ENCODE measurements around the gene INHBE. TPM values are rescaled to one million over a fixed set of nuclear protein-coding genes. Genes with fewer than 3 reads are reported as not detected.
"Not testable (repeated sequence)": the region's sequence is repeated elsewhere in the genome, so short reads cannot be mapped to it uniquely, and the experiment has no call there.

INHBE gene
- total RNA-seq, 1 experiment from 2014 or later: 0.34 TPM

DNA sequence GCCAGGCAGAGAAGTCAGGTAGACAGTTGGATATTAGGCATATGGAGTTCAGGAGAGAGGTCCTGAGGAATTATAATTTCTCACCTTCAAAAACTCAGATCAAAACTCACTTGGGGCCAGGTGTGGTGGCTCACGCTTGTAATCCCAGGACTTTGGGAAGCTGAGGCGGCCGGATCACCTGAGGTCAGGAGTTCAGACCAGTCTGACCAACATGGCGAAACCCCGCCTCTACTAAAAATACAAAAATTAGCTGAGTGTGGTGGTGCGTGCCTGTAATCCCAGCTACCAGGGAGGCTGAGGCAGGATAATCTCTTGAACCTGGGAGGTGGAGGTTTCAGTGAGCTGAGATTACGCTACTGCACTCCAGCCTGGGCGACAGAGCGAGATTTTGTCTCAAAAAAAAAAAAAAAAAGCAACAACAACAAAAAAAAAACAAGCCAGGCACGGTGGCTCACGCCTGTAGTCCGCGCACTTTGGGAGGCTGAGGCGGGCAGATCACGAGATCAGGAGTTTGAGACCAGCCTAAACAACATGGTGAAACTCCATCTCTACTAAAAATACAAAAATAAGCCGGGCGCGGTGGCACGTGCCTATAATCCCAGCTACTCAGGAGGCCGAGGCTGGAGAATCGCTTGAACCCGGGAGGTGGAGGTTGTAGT lies 47.3 kb downstream of the INHBE start:
- DNase-seq (ENCODE audit: low read depth, low spot score); in situ Hi-C loops (cut with HindIII; ENCODE audit: low pct_unique_long_range_greater_than_20kb, low sequenced_read_pairs): not testable (repeated sequence)

DNA sequence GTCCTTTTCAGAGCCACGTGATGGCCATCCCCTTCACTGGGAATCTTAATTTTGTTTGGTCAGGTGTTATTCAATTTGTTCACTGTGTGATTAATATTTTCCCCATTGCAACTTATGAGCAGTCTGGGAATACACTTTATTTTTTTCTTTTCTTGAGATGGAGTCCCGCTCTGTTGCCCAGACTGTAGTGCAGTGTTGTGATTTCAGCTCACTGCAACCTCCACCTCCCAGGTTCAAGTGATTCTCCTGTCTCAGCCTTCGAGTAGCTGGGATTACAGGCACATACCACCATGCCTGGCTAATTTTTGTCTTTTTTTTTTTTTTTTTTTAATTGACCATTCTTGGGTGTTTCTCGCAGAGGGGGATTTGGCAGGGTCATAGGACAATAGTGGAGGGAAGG lies 51.4 kb downstream of the INHBE start:
- in situ Hi-C loops (cut with HindIII; ENCODE audit: low pct_unique_long_range_greater_than_20kb, low sequenced_read_pairs); DNase-seq (ENCODE audit: low read depth, low spot score): not testable (repeated sequence)

Small RNA genes within 50 kb of the gene (small RNA-seq; reads per million reads assigned to genes)
- 0 reads per million in 2 experiments for gene RNU6-879P

Other genes with a start within 250 kb of the INHBE start
- gene NXPH4, start 238.5 kb upstream of the INHBE start, total RNA-seq (2014; rRNA removed; shearing (Covaris generic)): 5.1 and 5.4 TPM in 2 replicates
- gene SHMT2, start 225.6 kb upstream of the INHBE start, total RNA-seq (2014; rRNA removed; shearing (Covaris generic)): 345 and 365 TPM in 2 replicates
- gene STAC3, start 204.1 kb upstream of the INHBE start, total RNA-seq (2014; rRNA removed; shearing (Covaris generic)): not detected in 2 replicates
- gene R3HDM2, start 24.3 kb upstream of the INHBE start, total RNA-seq (2014; rRNA removed; shearing (Covaris generic)): 15.2 and 19.0 TPM in 2 replicates
- not detected in 2 replicates for gene INHBC, start 20.5 kb upstream of the INHBE start, total RNA-seq (2014; rRNA removed; shearing (Covaris generic))
- gene GLI1, start 4.5 kb downstream of the INHBE start, total RNA-seq (2014; rRNA removed; shearing (Covaris generic)): 0.16 and 1.9 TPM in 2 replicates
- not detected in 2 replicates for gene ARHGAP9, start 24.6 kb downstream of the INHBE start, total RNA-seq (2014; rRNA removed; shearing (Covaris generic))
- gene MARS1, start 32.8 kb downstream of the INHBE start, total RNA-seq (2014; rRNA removed; shearing (Covaris generic)): 148 and 151 TPM in 2 replicates
- gene DDIT3, start 65.2 kb downstream of the INHBE start, total RNA-seq (2014; rRNA removed; shearing (Covaris generic)): 103 and 117 TPM in 2 replicates
- gene MBD6, start 67.5 kb downstream of the INHBE start, total RNA-seq (2014; rRNA removed; shearing (Covaris generic)): 6.6 and 6.8 TPM in 2 replicates
- gene DCTN2, start 91.9 kb downstream of the INHBE start, total RNA-seq (2014; rRNA removed; shearing (Covaris generic)): 86.2 and 93.8 TPM in 2 replicates
- 0.29 and 0.40 TPM in 2 replicates for gene KIF5A, start 94.7 kb downstream of the INHBE start, total RNA-seq (2014; rRNA removed; shearing (Covaris generic))
- 48.4 and 53.2 TPM in 2 replicates for gene PIP4K2C, start 135.9 kb downstream of the INHBE start, total RNA-seq (2014; rRNA removed; shearing (Covaris generic))
- 13.6 and 14.1 TPM in 2 replicates for gene DTX3, start 149.5 kb downstream of the INHBE start, total RNA-seq (2014; rRNA removed; shearing (Covaris generic))
- gene ARHGEF25, start 156.1 kb downstream of the INHBE start, total RNA-seq (2014; rRNA removed; shearing (Covaris generic)): 13.2 and 16.3 TPM in 2 replicates
- 8.3 and 11.2 TPM in 2 replicates for gene B4GALNT1, start 177.9 kb downstream of the INHBE start, total RNA-seq (2014; rRNA removed; shearing (Covaris generic))
- 239 and 244 TPM in 2 replicates for gene OS9, start 238.8 kb downstream of the INHBE start, total RNA-seq (2014; rRNA removed; shearing (Covaris generic))